ENCODE data around the gene RALGAPA2.

The RALGAPA2 gene

GRCh38 chr20:20492521-20493332 is 219.7 kb downstream of the RALGAPA2 start:
- in situ Hi-C loops (cut with MboI; ENCODE audit: low pct_unique_long_range_greater_than_20kb, low sequenced_read_pairs) = no loop called here
- DNase-seq = no peak

DNA sequence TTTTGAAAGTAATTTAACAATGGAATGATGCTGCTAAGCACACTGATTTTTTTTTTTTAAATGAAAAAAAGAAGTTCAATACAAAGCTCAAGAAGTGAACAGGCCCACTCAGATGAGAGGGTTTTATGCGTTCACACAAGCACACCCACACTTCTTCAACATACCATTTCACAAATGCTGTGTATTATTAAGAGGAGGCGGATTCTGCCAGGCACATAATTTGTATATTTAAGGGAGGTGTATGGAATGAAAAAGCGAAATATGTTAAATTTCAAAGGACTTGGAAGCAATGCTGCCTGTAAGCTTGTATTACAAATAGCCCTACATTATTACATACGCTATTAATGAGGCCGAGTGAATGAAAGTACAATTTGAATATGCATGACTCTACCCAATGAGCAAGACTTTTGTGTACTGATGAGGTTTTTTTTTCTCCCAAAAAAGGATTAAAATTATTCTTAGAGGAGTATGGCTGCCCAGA is 220.6 kb downstream of the RALGAPA2 start:
- no peak for DNase-seq
- in situ Hi-C loops (cut with MboI; ENCODE audit: low pct_unique_long_range_greater_than_20kb, low sequenced_read_pairs) = no loop called here

GRCh38 chr20:20491110-20491783 is 221.2 kb downstream of the RALGAPA2 start:
- in situ Hi-C loops (cut with MboI; ENCODE audit: low pct_unique_long_range_greater_than_20kb, low sequenced_read_pairs) = no loop called here

DNA sequence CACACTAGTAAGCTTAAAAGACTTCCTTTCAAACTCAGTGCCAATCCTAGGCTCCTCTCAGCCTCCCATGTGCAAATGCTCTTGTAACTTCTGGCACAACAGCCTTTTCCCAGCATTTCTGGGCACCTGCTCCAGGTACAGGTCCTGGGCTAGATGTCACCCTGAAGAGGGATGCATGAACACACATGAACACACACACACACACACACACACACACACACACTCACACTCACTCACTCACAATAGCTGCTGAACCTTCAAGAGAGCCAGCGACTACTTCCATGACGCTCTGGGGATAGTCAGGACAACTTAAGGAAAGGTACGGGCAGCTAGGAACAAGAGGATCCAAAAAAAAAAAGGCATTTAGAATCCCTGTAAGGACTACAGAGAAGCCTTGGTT is 221.8 kb downstream of the RALGAPA2 start:
- in situ Hi-C loops (cut with MboI; ENCODE audit: low pct_unique_long_range_greater_than_20kb, low sequenced_read_pairs) = no loop called here
- no peak for DNase-seq

More at GRCh38 chr20:20491110-20491783, 221.2 kb downstream of the RALGAPA2 start:
- no peak for DNase-seq

DNA sequence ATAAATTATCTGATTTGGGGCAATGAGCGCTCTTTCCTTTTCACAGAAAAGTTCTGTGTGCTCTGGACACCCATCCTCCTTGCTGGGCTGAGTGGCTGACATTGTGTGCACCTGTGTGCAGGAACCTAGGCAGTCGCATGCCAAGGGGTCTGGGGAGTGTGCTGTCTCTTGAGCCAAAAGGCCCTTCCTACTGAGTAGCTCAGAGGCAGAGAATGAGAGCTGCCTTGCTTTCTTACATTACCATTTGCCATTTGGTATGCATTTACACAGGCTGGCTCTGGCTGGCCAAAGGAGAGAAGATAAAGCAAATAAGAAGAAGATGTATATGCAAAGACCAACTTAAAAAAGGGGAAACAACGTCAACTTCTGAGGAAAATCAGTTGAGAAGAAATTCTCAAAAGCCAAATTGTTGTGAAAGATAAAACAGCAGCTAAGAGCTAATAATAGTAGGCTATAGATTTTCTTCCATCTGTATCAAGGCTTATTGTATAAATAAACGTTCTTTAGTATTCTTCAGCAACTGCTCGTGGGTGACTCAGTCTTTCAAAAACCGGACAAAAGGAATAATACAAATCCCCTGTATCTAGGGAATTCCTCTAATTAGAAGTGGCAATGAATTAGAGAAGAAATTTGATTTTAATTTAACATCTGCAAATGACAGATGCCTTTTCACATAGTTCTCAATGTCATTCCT is 222.6 kb downstream of the RALGAPA2 start:
- no peak for DNase-seq
- in situ Hi-C loops (cut with MboI; ENCODE audit: low pct_unique_long_range_greater_than_20kb, low sequenced_read_pairs) = no loop called here

GRCh38 chr20:20489054-20489453 is 223.4 kb downstream of the RALGAPA2 start:
- no peak for DNase-seq
- in situ Hi-C loops (cut with MboI; ENCODE audit: low pct_unique_long_range_greater_than_20kb, low sequenced_read_pairs) = no loop called here

DNA sequence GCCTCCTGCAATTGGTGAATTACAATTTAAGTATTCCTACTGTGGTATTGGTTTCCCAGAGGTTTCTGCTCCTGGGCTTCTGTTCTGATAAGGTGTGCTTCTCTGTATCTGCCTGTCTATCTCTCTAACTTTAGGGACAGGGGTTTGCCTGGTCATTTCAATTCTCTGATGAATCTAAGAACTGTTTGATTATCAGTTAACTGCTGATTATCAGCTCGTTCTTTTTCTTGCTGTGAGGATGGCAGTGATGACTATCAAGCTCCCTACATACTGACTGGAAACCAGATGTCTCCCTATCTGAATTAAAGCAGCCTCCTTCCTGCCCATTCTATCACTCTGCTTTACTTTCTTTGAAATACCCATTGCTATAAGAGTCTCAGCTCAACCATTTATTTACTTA is 224.1 kb downstream of the RALGAPA2 start:
- in situ Hi-C loops (cut with MboI; ENCODE audit: low pct_unique_long_range_greater_than_20kb, low sequenced_read_pairs) = no loop called here
- DNase-seq = no peak

DNA sequence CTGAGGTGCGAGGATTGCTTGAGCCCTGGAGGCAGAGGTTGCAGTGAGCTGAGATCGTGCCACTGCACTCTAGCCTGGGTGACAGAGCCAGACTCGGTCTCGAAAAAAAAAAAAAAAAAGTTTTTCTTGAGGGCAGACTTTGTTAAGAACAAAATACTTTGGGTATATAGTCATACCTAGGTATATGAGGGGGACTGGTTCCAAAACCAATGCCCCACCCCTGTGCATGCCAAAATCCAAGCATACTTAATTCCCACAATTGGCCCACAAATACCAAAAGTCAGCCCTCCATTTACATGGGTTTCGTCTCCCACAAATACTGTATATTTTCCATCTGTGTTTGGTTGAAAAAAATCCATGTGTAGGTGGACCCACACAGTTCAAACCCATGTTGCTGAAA is 224.6 kb downstream of the RALGAPA2 start:
- no peak for DNase-seq

DNA sequence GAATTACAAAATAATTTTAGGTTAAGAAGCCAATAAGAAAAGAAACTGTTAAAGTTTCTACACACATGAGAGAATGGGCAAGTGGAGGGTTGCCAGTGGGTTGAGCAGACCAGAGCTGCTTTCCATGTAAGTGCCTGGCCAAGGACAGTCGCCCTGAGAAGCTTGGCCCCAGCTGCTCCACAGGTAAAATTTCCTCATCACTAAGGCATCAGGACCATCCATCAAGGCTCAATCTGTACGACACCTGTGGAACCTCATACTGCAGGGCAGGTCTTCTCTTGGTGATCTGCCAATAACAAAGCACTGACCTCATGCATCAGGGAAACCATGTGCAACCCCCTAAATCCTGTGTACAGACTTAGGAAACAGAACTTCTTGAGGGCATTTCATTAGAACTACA is 229.1 kb downstream of the RALGAPA2 start:
- no peak for DNase-seq
- in situ Hi-C loops (cut with MboI; ENCODE audit: low pct_unique_long_range_greater_than_20kb, low sequenced_read_pairs) = no loop called here

More for the DNA sequence above, 224.6 kb downstream of the RALGAPA2 start:
- in situ Hi-C loops (cut with MboI; ENCODE audit: low pct_unique_long_range_greater_than_20kb, low sequenced_read_pairs) = no loop called here

- in situ Hi-C loops (cut with MboI; ENCODE audit: low pct_unique_long_range_greater_than_20kb, low sequenced_read_pairs) = no loop called here
- DNase-seq = no peak
These were observed 230.0 kb downstream of the RALGAPA2 start for GRCh38 chr20:20482453-20482852.

DNA sequence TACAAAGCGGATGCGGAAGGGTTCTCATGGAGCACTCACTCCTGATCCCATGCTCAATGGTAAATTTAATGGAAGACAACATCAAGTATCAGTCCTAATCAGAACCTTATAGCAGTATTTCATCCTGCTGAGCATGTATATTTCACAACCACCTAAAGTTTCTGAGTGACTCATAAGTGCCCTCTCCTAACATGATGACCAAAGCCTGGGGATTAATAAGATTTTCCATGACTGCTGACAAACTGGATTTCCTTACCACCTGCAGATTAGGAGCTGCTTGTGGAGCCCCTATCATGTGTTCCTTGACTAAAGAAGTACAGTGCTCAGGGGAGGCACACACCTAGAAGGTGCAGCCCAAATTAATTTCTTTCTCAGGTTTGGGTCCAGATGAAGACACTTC is 231.8 kb downstream of the RALGAPA2 start:
- in situ Hi-C loops (cut with MboI; ENCODE audit: low pct_unique_long_range_greater_than_20kb, low sequenced_read_pairs) = no loop called here

GRCh38 chr20:20480126-20480525 is 232.3 kb downstream of the RALGAPA2 start:
- no peak for DNase-seq
- in situ Hi-C loops (cut with MboI; ENCODE audit: low pct_unique_long_range_greater_than_20kb, low sequenced_read_pairs) = no loop called here

More for the DNA sequence above, 231.8 kb downstream of the RALGAPA2 start:
- DNase-seq = no peak

- in situ Hi-C loops (cut with MboI; ENCODE audit: low pct_unique_long_range_greater_than_20kb, low sequenced_read_pairs) = no loop called here
- no peak for DNase-seq
These were observed 234.9 kb downstream of the RALGAPA2 start for GRCh38 chr20:20477444-20478041.

DNA sequence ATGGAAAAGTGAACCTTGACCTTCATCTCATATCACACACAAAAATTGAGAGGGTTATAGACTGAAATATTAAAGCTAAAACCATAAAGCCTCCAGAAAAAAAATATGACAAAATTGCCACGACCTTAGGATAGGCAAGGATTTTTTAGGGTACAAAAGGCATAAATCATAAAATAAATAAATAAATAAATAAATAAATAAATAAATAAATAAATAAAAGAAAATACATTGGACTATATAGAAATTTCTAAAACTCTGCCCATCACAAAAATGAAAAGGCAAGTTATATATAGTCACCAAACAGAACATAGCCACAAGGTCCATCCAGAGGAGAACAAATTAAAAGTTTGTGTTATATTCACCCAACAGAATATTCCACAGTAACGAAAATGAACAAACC is 235.9 kb downstream of the RALGAPA2 start:
- DNase-seq = no peak
- in situ Hi-C loops (cut with MboI; ENCODE audit: low pct_unique_long_range_greater_than_20kb, low sequenced_read_pairs) = no loop called here

GRCh38 chr20:20473657-20474056 is 238.8 kb downstream of the RALGAPA2 start:
- DNase-seq = no peak
- in situ Hi-C loops (cut with MboI; ENCODE audit: low pct_unique_long_range_greater_than_20kb, low sequenced_read_pairs) = no loop called here

DNA sequence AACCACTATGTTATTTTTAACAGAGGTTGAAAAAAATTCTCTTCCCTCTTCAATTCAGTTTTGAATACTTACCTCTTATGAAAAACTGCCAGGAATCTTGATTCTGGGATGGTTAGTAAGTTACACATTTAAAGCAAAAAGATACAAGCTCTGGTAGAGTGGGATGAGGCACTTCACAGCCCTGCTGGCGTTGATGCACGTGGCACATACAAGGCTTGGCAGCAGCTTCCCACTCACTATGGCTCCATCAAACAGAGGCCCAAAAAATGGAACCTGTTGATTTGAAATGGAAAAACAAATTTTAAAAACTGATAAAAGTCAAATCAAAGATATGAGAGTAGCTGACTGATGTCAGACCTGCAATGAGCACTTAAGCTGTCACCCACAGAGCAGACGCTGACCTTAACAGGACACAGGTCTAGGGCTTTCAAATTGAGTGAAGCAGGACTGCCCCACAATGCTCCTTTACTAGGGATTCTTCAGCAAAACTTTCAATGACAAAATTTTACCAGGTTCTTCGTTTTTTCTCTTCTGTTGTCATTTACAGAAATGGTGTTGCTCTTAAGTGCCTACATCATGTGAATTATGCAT is 239.7 kb downstream of the RALGAPA2 start:
- DNase-seq = no peak
- in situ Hi-C loops (cut with MboI; ENCODE audit: low pct_unique_long_range_greater_than_20kb, low sequenced_read_pairs) = no loop called here

- DNase-seq = peak; percentile 27
These were observed 246.0 kb downstream of the RALGAPA2 start for GRCh38 chr20:20466341-20466879.

DNA sequence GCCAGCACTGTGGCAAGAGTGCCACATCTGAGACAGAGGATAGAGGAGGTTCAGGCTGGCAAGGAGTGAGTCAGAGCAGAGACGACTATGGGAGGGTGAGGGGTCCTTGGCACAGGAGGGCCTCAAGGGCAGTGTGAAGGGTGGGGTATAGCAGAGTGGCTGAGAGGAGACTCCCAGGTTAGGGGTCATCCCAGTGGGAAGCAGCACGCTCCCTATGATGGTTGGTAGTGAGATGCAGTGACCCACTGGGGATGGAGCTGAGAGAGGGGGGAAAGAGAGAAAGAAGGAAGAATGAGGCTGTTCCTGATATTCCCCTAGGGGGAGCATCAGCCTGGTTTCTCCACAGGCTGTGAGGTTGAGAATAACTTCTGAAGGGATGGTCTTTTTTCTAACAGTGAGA is 247.2 kb downstream of the RALGAPA2 start:
- in situ Hi-C loops (cut with MboI; ENCODE audit: low pct_unique_long_range_greater_than_20kb, low sequenced_read_pairs) = no loop called here

More at GRCh38 chr20:20466341-20466879, 246.0 kb downstream of the RALGAPA2 start:
- in situ Hi-C loops (cut with MboI; ENCODE audit: low pct_unique_long_range_greater_than_20kb, low sequenced_read_pairs) = no loop called here

DNA sequence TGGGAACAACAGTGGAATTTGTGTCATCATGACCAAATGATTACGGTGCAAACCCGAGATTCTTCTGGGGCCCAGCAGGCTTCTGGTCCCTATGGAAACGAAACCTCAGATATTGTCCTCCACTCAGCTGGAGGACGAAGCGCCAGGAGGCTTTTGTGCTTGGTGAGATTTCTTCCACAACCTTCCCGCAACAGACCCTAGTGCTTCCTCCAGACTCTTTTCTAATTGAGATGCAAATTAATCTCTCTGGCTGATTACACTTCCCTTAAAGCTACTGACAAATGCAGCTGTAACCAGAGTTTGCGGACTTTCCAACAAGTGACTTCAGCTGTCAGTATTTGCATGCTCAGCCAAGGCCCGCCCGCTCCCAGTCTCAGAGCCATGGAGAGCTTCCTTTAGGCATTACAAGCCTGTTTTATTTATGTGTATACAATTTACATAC is 248.5 kb downstream of the RALGAPA2 start:
- DNase-seq = no peak
- in situ Hi-C loops (cut with MboI; ENCODE audit: low pct_unique_long_range_greater_than_20kb, low sequenced_read_pairs) = no loop called here

More for the DNA sequence above, 247.2 kb downstream of the RALGAPA2 start:
- DNase-seq = no peak

Measured in KBM-7 (cell line).